WTC11 (cell line): ENCODE measurements around the gene IGFALS. TPM values are rescaled to one million over a fixed set of nuclear protein-coding genes. Genes with fewer than 3 reads are reported as not detected.

ENCODE experiments used
- ATAC-seq: fragments of 200-7000 bp; cut with Tn5 transposase; 2 replicates; pipeline ENCODE4 v1.10.0; 2021; ENCODE audit warnings: mild to moderate bottlenecking, moderate library complexity
- CTCF ChIA-PET: fragments of 300-600 bp; sonication (Branson Sonifier 250); formaldehyde crosslinking; loops from one replicate; lab custom pipeline; 2021; ENCODE audit warnings: antibody characterized with exemption; lab: Charles Lee
- POLR2A ChIA-PET: fragments of 350-600 bp; sonication (Branson Sonifier 250); formaldehyde crosslinking; loops from one replicate; lab custom pipeline; 2021; ENCODE audit warnings: antibody characterized with exemption; lab: Charles Lee
- DNase-seq: peaks from one replicate; pipeline ENCODE4 v3.0.0; 2021; ENCODE audit warnings: low spot score
- H3K27ac Mint-ChIP-seq: 2 replicates; pipeline ENCODE4 v1.8.0; 2021; ENCODE audit warnings: mixed read lengths
- H3K27me3 Mint-ChIP-seq: 2 replicates; pipeline ENCODE4 v1.8.0; 2021; ENCODE audit warnings: low read depth, mild to moderate bottlenecking, moderate library complexity, mixed read lengths
- H3K36me3 Mint-ChIP-seq: 2 replicates; pipeline ENCODE4 v1.8.0; 2021; ENCODE audit warnings: mixed read lengths
- H3K4me1 Mint-ChIP-seq: 2 replicates; pipeline ENCODE4 v1.8.0; 2022; ENCODE audit warnings: mixed read lengths
- H3K4me3 Mint-ChIP-seq: 2 replicates; pipeline ENCODE4 v1.8.0; 2021; ENCODE audit warnings: mild to moderate bottlenecking, moderate library complexity, mixed read lengths
- H3K9me3 Mint-ChIP-seq: 2 replicates; pipeline ENCODE4 v1.8.0; 2021; ENCODE audit warnings: mixed read lengths
- AR ChIP-seq: fragments of 250-450 bp; sonication (Bioruptor Pico); IDR thresholded peaks from 2 replicates; pipeline ENCODE4 v1.9.0; 2021; ENCODE audit warnings: mild to moderate bottlenecking
- CREB1 ChIP-seq: sonication (generic); formaldehyde crosslinking; IDR thresholded peaks from 2 replicates; pipeline ENCODE4 v1.8.0; 2023; ENCODE audit warnings: mild to moderate bottlenecking, missing genetic modification reagents
- E2F5 ChIP-seq: sonication (generic); formaldehyde crosslinking; IDR thresholded peaks from 2 replicates; pipeline ENCODE4 v1.8.1; 2022; ENCODE audit warnings: mild to moderate bottlenecking, moderate library complexity, missing genetic modification reagents
- FOXJ3 ChIP-seq: sonication (generic); formaldehyde crosslinking; IDR thresholded peaks from 2 replicates; pipeline ENCODE4 v1.9.0; 2021; ENCODE audit warnings: missing genetic modification reagents, mild to moderate bottlenecking, borderline replicate concordance
- FOXK1 ChIP-seq: sonication (generic); formaldehyde crosslinking; IDR thresholded peaks from 2 replicates; pipeline ENCODE4 v1.8.0; 2022; ENCODE audit warnings: mild to moderate bottlenecking, moderate library complexity, missing genetic modification reagents
- PRRX2 ChIP-seq: fragments of 250-450 bp; sonication (Bioruptor Pico); IDR thresholded peaks from 2 replicates; pipeline ENCODE4 v1.8.0; 2021; ENCODE audit warnings: mild to moderate bottlenecking
- RELA ChIP-seq: sonication (generic); formaldehyde crosslinking; IDR thresholded peaks from 2 replicates; pipeline ENCODE4 v1.8.1; 2022; ENCODE audit warnings: missing genetic modification reagents, mild to moderate bottlenecking, borderline replicate concordance
- SMAD3 ChIP-seq: sonication (generic); formaldehyde crosslinking; IDR thresholded peaks from 2 replicates; pipeline ENCODE4 v1.8.0; 2022; ENCODE audit warnings: missing genetic modification reagents, mild to moderate bottlenecking, borderline replicate concordance
- TCF7 ChIP-seq: sonication (generic); formaldehyde crosslinking; IDR thresholded peaks from 2 replicates; pipeline ENCODE4 v1.8.0; 2022; ENCODE audit warnings: mild to moderate bottlenecking, low read depth, missing genetic modification reagents, moderate library complexity
- TEAD4 ChIP-seq: sonication (generic); formaldehyde crosslinking; IDR thresholded peaks from 2 replicates; pipeline ENCODE4 v1.8.0; 2022; ENCODE audit warnings: mild to moderate bottlenecking, missing genetic modification reagents
- ZBTB21 ChIP-seq: sonication (generic); formaldehyde crosslinking; IDR thresholded peaks from 2 replicates; pipeline ENCODE4 v1.8.1; 2023; ENCODE audit warnings: mild to moderate bottlenecking, missing genetic modification reagents, borderline replicate concordance
- ZNF138 ChIP-seq: sonication (generic); formaldehyde crosslinking; conservative IDR thresholded peaks from 2 replicates; pipeline ENCODE4 v1.8.1; 2022; ENCODE audit warnings: mild to moderate bottlenecking, moderate library complexity, missing genetic modification reagents
- ZNF263 ChIP-seq: sonication (generic); formaldehyde crosslinking; IDR thresholded peaks from 2 replicates; pipeline ENCODE4 v1.8.1; 2022; ENCODE audit warnings: low read depth, mild to moderate bottlenecking, moderate library complexity, missing genetic modification reagents
- ZNF317 ChIP-seq: sonication (generic); formaldehyde crosslinking; IDR thresholded peaks from 2 replicates; pipeline ENCODE4 v1.8.1; 2023; ENCODE audit warnings: low read depth, mild to moderate bottlenecking, moderate library complexity, missing genetic modification reagents, borderline replicate concordance
- ZNF416 ChIP-seq: fragments of 250-450 bp; sonication (Bioruptor Pico); IDR thresholded peaks from 2 replicates; pipeline ENCODE4 v1.9.0; 2021; ENCODE audit warnings: mild to moderate bottlenecking, inconsistent platforms
- ZNF532 ChIP-seq: fragments of 250-450 bp; sonication (Bioruptor Pico); IDR thresholded peaks from 2 replicates; pipeline ENCODE4 v1.9.0; 2021; ENCODE audit warnings: mild to moderate bottlenecking, borderline replicate concordance
- ZSCAN18 ChIP-seq: fragments of 250-450 bp; sonication (Bioruptor Pico); IDR thresholded peaks from 2 replicates; pipeline ENCODE4 v2.1.2; 2022; ENCODE audit warnings: mild to moderate bottlenecking, moderate library complexity
- total RNA-seq: library from RNA; stranded (reverse); gene quantifications from 3 replicates; pipeline ENCODE4 v1.2.3, GENCODE V29; 2021
- TF ChIP-seq, protein P1 (sequence below): sonication (generic); formaldehyde crosslinking; IDR thresholded peaks from 2 replicates; pipeline ENCODE4 v1.8.1; 2023; ENCODE audit warnings: mild to moderate bottlenecking, moderate library complexity, missing genetic modification reagents
- TF ChIP-seq, protein P2 (sequence below): fragments of 250-450 bp; sonication (Bioruptor Pico); IDR thresholded peaks from 2 replicates; pipeline ENCODE4 v1.9.0; 2021; ENCODE audit warnings: moderate library complexity, mild to moderate bottlenecking, inconsistent platforms, borderline replicate concordance

The IGFALS gene
- total RNA-seq, 1 experiment from 2014 or later: not detected

GRCh38 chr16:1791943-1792812, 1.3 kb downstream of the IGFALS start:
- no peak overlapping the region for H3K4me3 Mint-ChIP-seq
- TF ChIP-seq PRRX2 (CRISPR knock-in tag) (no peak), ZBTB21 (CRISPR knock-in tag) (no peak), ZNF416 (CRISPR knock-in tag) (no peak), ZNF317 (CRISPR knock-in tag) (no peak), ZNF532 (CRISPR knock-in tag) (no peak), ZSCAN18 (CRISPR knock-in tag) (no peak), AR (CRISPR knock-in tag) (no peak), FOXJ3 (CRISPR knock-in tag) (no peak), ZNF263 (CRISPR knock-in tag) (no peak), FOXK1 (CRISPR knock-in tag) (no peak), ZNF138 (CRISPR knock-in tag) (no peak), RELA (CRISPR knock-in tag) (no peak), TEAD4 (no peak), TCF7 (no peak), CREB1 (CRISPR knock-in tag) (no peak), SMAD3 (no peak), E2F5 (CRISPR knock-in tag) (no peak)
- TF ChIP-seq, protein P1, sequence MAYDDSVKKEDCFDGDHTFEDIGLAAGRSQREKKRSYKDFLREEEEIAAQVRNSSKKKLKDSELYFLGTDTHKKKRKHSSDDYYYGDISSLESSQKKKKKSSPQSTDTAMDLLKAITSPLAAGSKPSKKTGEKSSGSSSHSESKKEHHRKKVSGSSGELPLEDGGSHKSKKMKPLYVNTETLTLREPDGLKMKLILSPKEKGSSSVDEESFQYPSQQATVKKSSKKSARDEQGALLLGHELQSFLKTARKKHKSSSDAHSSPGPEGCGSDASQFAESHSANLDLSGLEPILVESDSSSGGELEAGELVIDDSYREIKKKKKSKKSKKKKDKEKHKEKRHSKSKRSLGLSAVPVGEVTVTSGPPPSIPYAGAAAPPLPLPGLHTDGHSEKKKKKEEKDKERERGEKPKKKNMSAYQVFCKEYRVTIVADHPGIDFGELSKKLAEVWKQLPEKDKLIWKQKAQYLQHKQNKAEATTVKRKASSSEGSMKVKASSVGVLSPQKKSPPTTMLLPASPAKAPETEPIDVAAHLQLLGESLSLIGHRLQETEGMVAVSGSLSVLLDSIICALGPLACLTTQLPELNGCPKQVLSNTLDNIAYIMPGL (CRISPR knock-in tag): no peak
- TF ChIP-seq, protein P2, sequence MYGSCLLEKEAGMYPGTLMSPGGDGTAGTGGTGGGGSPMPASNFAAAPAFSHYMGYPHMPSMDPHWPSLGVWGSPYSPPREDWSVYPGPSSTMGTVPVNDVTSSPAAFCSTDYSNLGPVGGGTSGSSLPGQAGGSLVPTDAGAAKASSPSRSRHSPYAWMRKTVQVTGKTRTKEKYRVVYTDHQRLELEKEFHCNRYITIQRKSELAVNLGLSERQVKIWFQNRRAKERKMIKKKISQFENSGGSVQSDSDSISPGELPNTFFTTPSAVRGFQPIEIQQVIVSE (CRISPR knock-in tag): no peak
- H3K27me3 Mint-ChIP-seq: no peaks in the 10 kb centered on the region; the same call in 1 of the 2 replicates
- H3K36me3 Mint-ChIP-seq: peaks cover 6% of the 10 kb centered on the region
- ChIA-PET CTCF (interaction anchor here (0.7 to 1.6 kb wide), 2 partner anchors 10 to 132 kb away, joined by 3 to 5 read pairs; partner anchors contain the start of genes NUBP2 and SPSB3), POLR2A (interaction anchor here (1.2 kb wide), 1 partner anchor 9 kb away, joined by 3 read pairs; the partner anchor contains the start of genes NUBP2 and SPSB3)
- ATAC-seq (no peak), DNase-seq (no peak)
- no peak overlapping the region for H3K27ac Mint-ChIP-seq
- no peaks in the 10 kb centered on the region for H3K4me1 Mint-ChIP-seq
- H3K9me3 Mint-ChIP-seq: peaks cover 6% of the 10 kb centered on the region
